A673 (cell line): ENCODE results near the gene SLC51A. TPM values are rescaled to one million over a fixed set of nuclear protein-coding genes. Genes with fewer than 3 reads are reported as not detected.
"Not testable (repeated sequence)": the region's sequence is repeated elsewhere in the genome, so short reads cannot be mapped to it uniquely, and the experiment has no call there.

Experiments used
- BruUV-seq: library from RNA; stranded (reverse); fragments of 400-500 nt; replicated peaks from 2 replicates; lab custom pipeline; 2021; lab: Mats Ljungman, UMichigan
- CTCF ChIA-PET: fragments of 300-600 bp; sonication (Branson Sonifier 250); formaldehyde crosslinking; loops from one replicate; lab custom pipeline; 2022; ENCODE audit warnings: antibody characterized with exemption; lab: Charles Lee
- POLR2A ChIA-PET: fragments of 300-600 bp; sonication (Branson Sonifier 250); formaldehyde crosslinking; loops from one replicate; lab custom pipeline; 2022; ENCODE audit warnings: antibody characterized with exemption; ENCODE audit not compliant: low non-redundant PET; lab: Charles Lee
- DNase-seq: peaks from one replicate; pipeline ENCODE4 v3.0.0-alpha.2; 2015; ENCODE audit warnings: low spot score
- H3K27ac ChIP-seq: fragments of 200-600 bp; sonication (generic); 2 replicates; pipeline ENCODE4 v1.5.1; 2016; ENCODE audit warnings: mixed run types, low read depth, mild to moderate bottlenecking, mixed read lengths, antibody characterized with exemption, low read length; ENCODE audit not compliant: poor library complexity, severe bottlenecking
- H3K27me3 ChIP-seq: fragments of 200-600 bp; sonication (generic); replicated peaks from 2 replicates; pipeline ENCODE4 v1.6.1; 2017; ENCODE audit warnings: mixed run types, low read depth, mild to moderate bottlenecking, mixed read lengths, antibody characterized with exemption, low read length; ENCODE audit not compliant: insufficient read depth, poor library complexity
- H3K36me3 ChIP-seq: fragments of 200-600 bp; sonication (generic); 2 replicates; pipeline ENCODE4 v1.6.1; 2016; ENCODE audit warnings: mixed run types, mild to moderate bottlenecking, mixed read lengths, antibody characterized with exemption, low read length; ENCODE audit not compliant: insufficient read depth, poor library complexity, severe bottlenecking
- H3K4me1 ChIP-seq: fragments of 200-600 bp; sonication (generic); 2 replicates; pipeline ENCODE4 v1.6.1; 2017; ENCODE audit warnings: mixed run types, mild to moderate bottlenecking, mixed read lengths, antibody characterized with exemption, low read length; ENCODE audit not compliant: insufficient read depth, poor library complexity, severe bottlenecking
- H3K4me3 ChIP-seq: fragments of 200-600 bp; sonication (generic); 2 replicates; pipeline ENCODE4 v1.5.1; 2016; ENCODE audit warnings: low read depth, mixed run types, mild to moderate bottlenecking, mixed read lengths, low read length; ENCODE audit not compliant: poor library complexity, severe bottlenecking
- H3K9me3 ChIP-seq: fragments of 200-600 bp; sonication (generic); 2 replicates; pipeline ENCODE4 v1.6.1; 2016; ENCODE audit warnings: mixed run types, low read depth, mild to moderate bottlenecking, mixed read lengths, antibody characterized with exemption, low read length; ENCODE audit not compliant: poor library complexity, severe bottlenecking
- CTCF ChIP-seq: fragments of 300-800, 200-600 bp; sonication (generic); conservative IDR thresholded peaks from 2 replicates; pipeline ENCODE4 v1.5.1; 2017; ENCODE audit warnings: low read depth, mild to moderate bottlenecking, antibody characterized with exemption, low read length, moderate library complexity, mixed read lengths
- EZH2 ChIP-seq: fragments of 200-600 bp; sonication (generic); IDR thresholded peaks from 2 replicates; pipeline ENCODE4 v1.6.1; 2017; ENCODE audit warnings: borderline replicate concordance, low read depth, mild to moderate bottlenecking, mixed read lengths, antibody characterized with exemption, low read length; ENCODE audit not compliant: poor library complexity, severe bottlenecking
- intact Hi-C: fragments of 100-400 bp; cut with micrococcal nuclease; formaldehyde crosslinking; loops from one replicate; pipeline ENCODE4 v1.10.0; 2022; ENCODE audit not compliant: unreplicated experiment
- total RNA-seq: library from RNA; stranded (reverse); gene quantifications from 2 replicates; pipeline ENCODE4 v1.2.3, GENCODE V29; 2021

SLC51A gene
- total RNA-seq, 1 experiment from 2014 or later: not detected

DNA sequence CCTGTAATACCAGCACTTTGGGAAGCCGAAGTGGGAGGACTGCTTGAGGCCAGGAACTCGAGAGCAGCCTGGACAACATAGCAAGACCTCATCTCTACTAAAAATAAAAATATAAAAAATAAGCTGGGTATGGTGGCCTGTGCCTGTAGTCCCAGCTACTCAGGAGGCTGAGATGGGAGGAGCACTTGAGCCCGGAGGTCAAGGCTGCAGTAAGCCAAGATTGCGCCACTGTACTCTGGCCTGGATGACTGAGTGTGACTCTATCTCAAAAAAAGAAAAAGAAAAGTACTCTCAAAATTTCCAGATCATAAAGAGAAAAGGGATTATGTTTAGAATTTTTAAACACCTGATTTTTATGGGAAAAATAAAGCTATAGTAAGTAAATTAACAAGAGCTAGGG is 24.1 kb downstream of the SLC51A start:
- Histone ChIP-seq H3K27ac (no peak overlapping the region), H3K27me3 (no peaks in the 10 kb centered on the region), H3K4me1 (no peaks in the 10 kb centered on the region), H3K36me3 (peaks cover 19% of the 10 kb centered on the region), H3K9me3 (no peaks in the 10 kb centered on the region), H3K4me3 (no peak overlapping the region)
- no TSS peak for BruUV-seq
- ChIA-PET POLR2A (no interaction called here), CTCF (no interaction called here)
- TF ChIP-seq CTCF: no peak
- TF ChIP-seq EZH2: no peak
- no peak for DNase-seq
- intact Hi-C loops: no loop called here

DNA sequence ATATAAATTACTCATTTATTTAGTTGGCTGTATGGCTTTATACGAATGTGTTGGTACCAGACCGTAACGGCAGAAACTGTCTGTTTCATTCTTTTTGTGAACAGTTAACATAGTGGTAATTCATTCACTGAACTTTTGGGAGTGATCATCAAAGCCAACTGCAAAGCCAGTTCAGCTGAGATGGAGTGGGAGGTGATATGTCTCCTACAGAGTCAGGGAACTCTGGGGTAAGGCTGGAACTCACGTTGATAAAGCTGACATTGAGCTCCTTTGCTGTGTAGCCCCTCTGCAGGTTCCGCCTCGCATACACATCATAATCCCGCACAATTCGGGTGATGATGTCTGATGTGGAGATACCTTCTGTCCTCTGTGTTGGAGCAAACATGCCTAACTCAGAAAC is 25.4 kb downstream of the SLC51A start:
- Histone ChIP-seq H3K27me3 (no peaks in the 10 kb centered on the region), H3K9me3 (no peaks in the 10 kb centered on the region), H3K4me1 (no peaks in the 10 kb centered on the region), H3K4me3 (no peak overlapping the region), H3K36me3 (peaks cover 19% of the 10 kb centered on the region), H3K27ac (no peak overlapping the region)
- no TSS peak for BruUV-seq
- DNase-seq: no peak
- POLR2A ChIA-PET: no interaction called here
- intact Hi-C loops: no loop called here
- CTCF ChIA-PET: no interaction called here
- TF ChIP-seq EZH2 (no peak), CTCF (no peak)

GRCh38 chr3:196244166-196244565 is 27.8 kb downstream of the SLC51A start:
- H3K36me3 ChIP-seq, CTCF ChIA-PET, intact Hi-C loops, H3K27me3 ChIP-seq, H3K27ac ChIP-seq, DNase-seq, H3K9me3 ChIP-seq, H3K4me3 ChIP-seq, POLR2A ChIA-PET, BruUV-seq, H3K4me1 ChIP-seq: not testable (repeated sequence)

DNA sequence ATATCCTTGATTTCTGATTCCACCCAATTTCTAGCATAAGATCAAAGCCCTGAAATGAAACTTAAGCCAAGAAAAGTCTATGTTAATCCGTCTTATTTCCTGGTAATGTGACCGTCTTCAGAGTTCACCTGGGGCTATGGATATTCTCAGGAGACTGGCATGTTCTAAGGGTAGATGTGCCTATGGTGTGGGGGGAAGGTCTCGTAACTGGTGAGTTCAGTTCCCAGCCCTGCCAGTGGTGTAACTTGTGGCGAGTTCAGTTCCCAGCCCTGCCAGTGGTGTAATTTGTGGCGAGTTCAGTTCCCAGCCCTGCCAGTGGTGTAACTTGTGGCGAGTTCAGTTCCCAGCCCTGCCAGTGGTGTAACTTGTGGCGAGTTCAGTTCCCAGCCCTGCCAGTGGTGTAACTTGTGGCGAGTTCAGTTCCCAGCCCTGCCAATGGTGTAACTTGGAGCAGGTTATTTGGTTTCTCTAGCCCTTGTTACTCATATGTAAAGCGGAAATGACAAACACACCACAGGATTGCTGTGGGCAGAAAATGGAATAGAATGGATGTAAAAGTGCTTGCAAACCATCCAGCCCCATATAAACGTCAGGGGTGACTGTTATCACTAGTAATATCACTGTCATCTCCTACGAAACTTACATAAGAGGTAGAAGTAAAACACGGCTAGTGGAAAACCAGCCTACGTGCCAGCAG is 30.4 kb downstream of the SLC51A start:
- TF ChIP-seq CTCF (no peak), EZH2 (no peak)

More for the DNA sequence above, 30.4 kb downstream of the SLC51A start:
- Histone ChIP-seq H3K27ac (no peak overlapping the region), H3K27me3 (no peaks in the 10 kb centered on the region), H3K36me3 (peaks cover 4% of the 10 kb centered on the region), H3K4me1 (no peaks in the 10 kb centered on the region), H3K4me3 (no peak overlapping the region), H3K9me3 (no peaks in the 10 kb centered on the region)
- DNase-seq: no peak
- ChIA-PET POLR2A (no interaction called here), CTCF (no interaction called here)
- intact Hi-C loops: no loop called here
- BruUV-seq: no TSS peak
